Activated naive CD8-positive, alpha-beta T cell treated with anti-CD3 and anti-CD28 coated beads for 36 hours (primary cell): Measurements from ENCODE around the gene REELD1. TPM values are rescaled to one million over a fixed set of nuclear protein-coding genes. Genes with fewer than 3 reads are reported as not detected.
A peak's percentile ranks its signal among the peaks of the same experiment; 100 is the strongest.

Source experiments
- DNase-seq: peaks from one replicate; pipeline ENCODE4 v3.0.0; 2021
- H3K27ac Mint-ChIP-seq: one replicate; pipeline ENCODE4 v1.8.0; 2022; ENCODE audit warnings: mild to moderate bottlenecking, moderate library complexity, mixed read lengths
- H3K27me3 Mint-ChIP-seq: one replicate; pipeline ENCODE4 v1.8.0; 2022; ENCODE audit warnings: mild to moderate bottlenecking, mixed read lengths
- H3K36me3 Mint-ChIP-seq: one replicate; pipeline ENCODE4 v1.8.0; 2021; ENCODE audit warnings: mild to moderate bottlenecking, mixed read lengths
- H3K4me1 Mint-ChIP-seq: one replicate; pipeline ENCODE4 v1.8.0; 2021; ENCODE audit warnings: mixed read lengths
- H3K4me3 Mint-ChIP-seq: one replicate; pipeline ENCODE4 v1.8.0; 2022; ENCODE audit warnings: mild to moderate bottlenecking, moderate library complexity, mixed read lengths
- H3K9me3 Mint-ChIP-seq: one replicate; pipeline ENCODE4 v1.8.0; 2022; ENCODE audit warnings: mixed read lengths
- total RNA-seq, 2 experiments: library from RNA; stranded (reverse); gene quantifications; one replicate each; pipeline ENCODE4 v1.2.3, GENCODE V29; 2021

The REELD1 gene
- total RNA-seq, 2 experiments from 2014 or later, result 0.20 TPM; not detected in 1

DNA sequence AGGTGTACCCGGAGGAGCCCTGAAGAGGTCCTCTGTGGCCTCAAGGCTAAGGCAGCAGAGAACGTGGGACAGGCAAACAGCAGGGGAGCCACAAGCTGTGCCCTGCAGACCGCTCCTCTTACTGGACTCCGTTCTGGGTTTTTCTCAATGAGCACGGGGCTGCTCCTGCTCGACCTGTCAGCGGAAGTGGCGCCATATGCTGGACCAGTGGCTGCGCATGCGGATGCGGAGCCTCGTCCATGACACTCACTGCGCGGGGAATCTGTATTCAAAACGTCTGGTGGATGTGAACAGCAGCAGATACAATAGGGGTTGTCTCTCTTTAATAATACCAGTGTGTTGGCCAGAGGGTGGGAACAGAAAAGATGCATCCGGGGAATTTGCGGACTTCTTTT is 29.5 kb downstream of the REELD1 start:
- DNase-seq, result no peak
- Mint-ChIP-seq H3K4me3 (peak overlapping the region; percentile 60), H3K4me1 (peaks cover 32% of the 10 kb centered on the region), H3K36me3 (no peaks in the 10 kb centered on the region), H3K9me3 (no peaks in the 10 kb centered on the region), H3K27me3 (peaks cover 3% of the 10 kb centered on the region), H3K27ac (peak overlapping the region; percentile 94)

GRCh38 chr4:146244496-146244895 is 30.2 kb downstream of the REELD1 start:
- DNase-seq, result no peak
- Mint-ChIP-seq H3K9me3 (no peaks in the 10 kb centered on the region), H3K27ac (no peak overlapping the region), H3K4me1 (peaks cover 32% of the 10 kb centered on the region), H3K36me3 (no peaks in the 10 kb centered on the region), H3K4me3 (no peak overlapping the region), H3K27me3 (peaks cover 3% of the 10 kb centered on the region)

DNA sequence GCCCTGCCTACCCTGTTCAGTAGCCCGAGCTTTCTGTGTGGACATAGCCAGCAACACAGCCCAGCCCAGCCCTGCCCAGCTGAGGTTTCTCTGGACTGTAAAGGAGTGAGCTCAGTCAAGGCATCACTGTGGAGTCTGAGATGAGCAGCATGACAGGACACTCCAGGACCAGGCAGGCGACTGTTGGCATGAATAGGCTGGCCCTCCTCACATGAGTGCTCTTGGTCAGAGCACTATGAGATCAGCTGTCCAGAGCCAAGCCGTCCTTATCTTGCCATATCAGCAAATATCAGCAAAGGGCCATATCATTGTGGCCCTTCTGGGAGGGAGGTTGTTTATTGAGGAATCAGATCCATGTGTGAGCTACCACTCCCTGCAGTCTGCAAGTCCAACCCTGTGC is 30.9 kb downstream of the REELD1 start:
- Mint-ChIP-seq H3K36me3 (peaks cover 2% of the 10 kb centered on the region), H3K9me3 (no peaks in the 10 kb centered on the region), H3K4me1 (peaks cover 32% of the 10 kb centered on the region), H3K27me3 (peaks cover 3% of the 10 kb centered on the region), H3K27ac (no peak overlapping the region), H3K4me3 (no peak overlapping the region)
- no peak for DNase-seq

GRCh38 chr4:146245850-146246249 is 31.5 kb downstream of the REELD1 start:
- Mint-ChIP-seq H3K9me3 (no peaks in the 10 kb centered on the region), H3K4me1 (peaks cover 32% of the 10 kb centered on the region), H3K4me3 (no peak overlapping the region), H3K36me3 (peaks cover 2% of the 10 kb centered on the region), H3K27ac (no peak overlapping the region), H3K27me3 (peaks cover 3% of the 10 kb centered on the region)
- no peak for DNase-seq

DNA sequence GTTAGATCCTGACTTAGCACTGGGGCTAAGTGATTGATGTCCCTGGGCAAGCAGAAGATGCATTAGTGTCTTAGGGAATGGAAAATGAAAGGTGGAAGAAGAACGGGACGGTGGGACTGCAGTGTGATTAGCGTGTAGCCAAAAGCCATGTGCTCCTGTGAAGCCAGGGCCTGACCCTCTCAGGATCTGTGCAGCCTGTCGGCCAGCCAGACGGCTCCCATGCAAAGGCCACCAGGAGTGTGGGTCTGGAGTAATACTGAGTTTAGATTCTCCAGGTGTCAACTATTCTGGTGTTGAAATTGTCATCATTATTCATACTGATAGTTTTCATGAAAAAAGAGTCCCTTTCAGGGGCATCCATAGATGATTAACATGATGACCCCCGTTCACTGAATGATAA is 32.0 kb downstream of the REELD1 start:
- Mint-ChIP-seq H3K4me1 (peaks cover 32% of the 10 kb centered on the region), H3K27ac (no peak overlapping the region), H3K36me3 (peaks cover 2% of the 10 kb centered on the region), H3K9me3 (no peaks in the 10 kb centered on the region), H3K27me3 (peaks cover 3% of the 10 kb centered on the region), H3K4me3 (no peak overlapping the region)
- no peak for DNase-seq

DNA sequence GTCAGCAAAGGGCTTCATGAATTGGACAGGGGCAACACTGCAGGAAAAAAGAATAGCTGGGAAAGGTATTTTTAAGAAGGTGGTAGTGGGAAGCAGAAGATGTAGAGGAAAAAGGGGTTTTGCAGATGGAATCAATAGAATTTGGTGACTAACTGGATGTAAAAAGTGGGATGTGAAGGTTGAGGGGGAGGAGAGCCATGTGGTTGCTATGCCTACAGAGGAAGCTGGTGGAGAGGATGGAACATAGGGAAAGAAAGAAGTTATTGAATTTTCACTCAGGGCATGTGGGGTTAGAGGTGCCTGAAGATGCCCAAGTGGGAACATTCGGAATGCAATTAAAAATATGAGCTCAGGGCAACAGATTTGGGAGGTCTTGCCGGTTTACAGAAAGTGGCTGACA is 33.0 kb downstream of the REELD1 start:
- Mint-ChIP-seq H3K27ac (no peak overlapping the region), H3K4me3 (no peak overlapping the region)

DNA sequence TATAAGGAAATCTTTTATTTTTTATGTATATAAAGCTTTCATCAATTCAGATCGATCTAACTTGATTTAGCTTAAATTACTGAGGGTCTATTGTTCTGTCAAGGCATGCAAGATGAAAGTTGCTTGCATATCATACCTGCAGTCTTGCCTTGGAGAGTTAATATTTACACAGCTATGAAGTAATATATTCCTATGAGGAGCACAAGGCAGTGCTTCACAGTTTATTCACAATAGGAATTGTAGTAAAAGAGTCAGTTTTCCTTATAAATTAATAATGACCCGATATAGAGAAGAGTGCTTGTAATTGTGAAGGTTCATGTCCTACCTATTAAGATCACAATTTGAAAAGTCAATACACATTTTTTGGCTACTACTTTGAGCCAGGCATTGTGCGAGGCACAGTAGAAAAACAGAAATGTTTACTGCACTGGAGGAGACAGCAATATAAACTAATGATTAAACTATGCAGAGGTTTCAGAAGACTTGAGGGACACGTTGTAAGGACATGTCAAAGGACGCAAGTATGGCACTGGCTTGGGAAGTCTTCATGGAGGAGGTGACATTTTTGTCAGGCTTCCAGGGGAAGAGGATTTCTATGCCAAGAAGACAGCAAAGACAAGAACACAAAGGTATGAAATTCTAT is 38.8 kb downstream of the REELD1 start:
- no peaks in the 10 kb centered on the region for H3K9me3 Mint-ChIP-seq
- H3K27me3 Mint-ChIP-seq, result no peaks in the 10 kb centered on the region
- H3K27ac Mint-ChIP-seq, result no peak overlapping the region
- no peaks in the 10 kb centered on the region for H3K4me1 Mint-ChIP-seq
- no peak for DNase-seq
- H3K4me3 Mint-ChIP-seq, result no peak overlapping the region
- H3K36me3 Mint-ChIP-seq, result peaks cover 2% of the 10 kb centered on the region

More for the DNA sequence above, 33.0 kb downstream of the REELD1 start:
- peaks cover 27% of the 10 kb centered on the region for H3K4me1 Mint-ChIP-seq
- no peak for DNase-seq
- no peaks in the 10 kb centered on the region for H3K9me3 Mint-ChIP-seq
- H3K36me3 Mint-ChIP-seq, result peaks cover 2% of the 10 kb centered on the region
- no peaks in the 10 kb centered on the region for H3K27me3 Mint-ChIP-seq

- Mint-ChIP-seq H3K4me3 (no peak overlapping the region), H3K27me3 (no peaks in the 10 kb centered on the region), H3K27ac (no peak overlapping the region), H3K36me3 (no peaks in the 10 kb centered on the region), H3K4me1 (no peaks in the 10 kb centered on the region), H3K9me3 (no peaks in the 10 kb centered on the region)
- DNase-seq, result no peak
These were observed 41.1 kb downstream of the REELD1 start for GRCh38 chr4:146255463-146255862.

DNA sequence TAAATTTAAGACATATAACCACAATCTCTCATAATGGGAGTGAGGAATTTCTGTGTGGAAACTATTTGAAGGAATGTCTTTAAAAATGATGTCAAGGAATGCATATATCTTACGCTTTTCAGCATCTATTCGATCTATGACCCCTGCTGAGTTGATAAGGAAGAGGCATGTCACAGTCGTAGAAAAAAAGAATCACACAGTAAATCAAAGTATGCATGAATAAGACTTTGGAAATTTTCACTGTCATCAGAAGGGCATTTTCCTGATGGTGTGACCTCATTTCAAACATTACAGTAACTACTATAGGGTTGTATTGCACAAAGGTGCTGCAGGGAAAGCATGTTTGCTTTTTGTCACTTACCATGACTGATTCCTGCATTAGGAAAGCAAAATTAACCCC is 41.5 kb downstream of the REELD1 start:
- Mint-ChIP-seq H3K27me3 (no peaks in the 10 kb centered on the region), H3K36me3 (no peaks in the 10 kb centered on the region), H3K27ac (no peak overlapping the region), H3K9me3 (no peaks in the 10 kb centered on the region), H3K4me1 (no peaks in the 10 kb centered on the region), H3K4me3 (no peak overlapping the region)
- DNase-seq, result no peak

GRCh38 chr4:146256328-146256727 is 42.0 kb downstream of the REELD1 start:
- no peak for DNase-seq
- Mint-ChIP-seq H3K27me3 (no peaks in the 10 kb centered on the region), H3K9me3 (no peaks in the 10 kb centered on the region), H3K36me3 (no peaks in the 10 kb centered on the region), H3K4me3 (no peak overlapping the region), H3K4me1 (no peaks in the 10 kb centered on the region), H3K27ac (no peak overlapping the region)

DNA sequence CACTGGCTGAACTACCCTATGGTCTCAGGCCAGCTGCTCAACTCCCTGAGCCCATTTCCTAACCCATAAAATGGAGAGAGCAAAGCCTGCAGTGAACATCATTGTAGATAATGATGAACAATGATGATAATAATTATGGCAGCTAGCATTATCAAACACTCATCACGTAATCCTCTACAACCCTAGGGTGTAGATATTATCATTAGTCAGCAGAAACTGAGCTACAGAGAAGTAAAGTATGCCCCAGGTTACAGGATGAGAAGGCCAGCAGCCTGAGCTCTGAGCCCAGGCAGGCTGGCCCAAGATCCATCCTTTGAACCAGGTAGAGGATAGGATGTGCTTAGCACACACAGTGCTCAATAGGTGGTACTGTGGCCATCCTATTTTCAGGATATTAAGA is 43.2 kb downstream of the REELD1 start:
- DNase-seq, result no peak
- H3K9me3 Mint-ChIP-seq, result no peaks in the 10 kb centered on the region
- no peaks in the 10 kb centered on the region for H3K36me3 Mint-ChIP-seq
- no peak overlapping the region for H3K4me3 Mint-ChIP-seq
- no peaks in the 10 kb centered on the region for H3K4me1 Mint-ChIP-seq
- H3K27me3 Mint-ChIP-seq, result no peaks in the 10 kb centered on the region
- H3K27ac Mint-ChIP-seq, result no peak overlapping the region

GRCh38 chr4:146260521-146260920 is 46.2 kb downstream of the REELD1 start:
- H3K4me1 Mint-ChIP-seq, result no peaks in the 10 kb centered on the region
- H3K9me3 Mint-ChIP-seq, result no peaks in the 10 kb centered on the region
- no peak for DNase-seq
- H3K27ac Mint-ChIP-seq, result no peak overlapping the region
- no peaks in the 10 kb centered on the region for H3K27me3 Mint-ChIP-seq
- H3K36me3 Mint-ChIP-seq, result no peaks in the 10 kb centered on the region
- no peak overlapping the region for H3K4me3 Mint-ChIP-seq

GRCh38 chr4:146261041-146261440 is 46.7 kb downstream of the REELD1 start:
- Mint-ChIP-seq H3K27me3 (no peaks in the 10 kb centered on the region), H3K27ac (no peak overlapping the region), H3K9me3 (no peaks in the 10 kb centered on the region), H3K4me1 (no peaks in the 10 kb centered on the region), H3K4me3 (no peak overlapping the region), H3K36me3 (no peaks in the 10 kb centered on the region)
- DNase-seq, result no peak

DNA sequence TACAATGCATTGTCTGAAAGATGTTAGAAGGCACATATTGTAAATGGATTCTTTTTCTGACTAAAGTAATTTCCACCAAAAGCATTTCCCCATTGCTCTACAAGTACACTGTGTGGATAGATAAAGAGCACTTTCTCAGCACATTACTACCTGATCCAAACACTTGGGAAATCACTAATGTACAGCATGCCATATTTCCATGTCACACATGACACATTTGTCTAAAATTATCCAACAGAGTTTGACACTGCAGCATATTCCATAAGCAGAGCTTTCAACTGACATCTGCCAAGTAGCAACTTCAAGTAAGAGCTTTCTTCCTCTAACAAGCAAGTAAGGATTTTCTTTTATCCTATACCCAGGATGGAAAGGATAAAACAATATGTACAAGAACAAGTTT is 49.5 kb downstream of the REELD1 start:
- no peaks in the 10 kb centered on the region for H3K9me3 Mint-ChIP-seq

DNA sequence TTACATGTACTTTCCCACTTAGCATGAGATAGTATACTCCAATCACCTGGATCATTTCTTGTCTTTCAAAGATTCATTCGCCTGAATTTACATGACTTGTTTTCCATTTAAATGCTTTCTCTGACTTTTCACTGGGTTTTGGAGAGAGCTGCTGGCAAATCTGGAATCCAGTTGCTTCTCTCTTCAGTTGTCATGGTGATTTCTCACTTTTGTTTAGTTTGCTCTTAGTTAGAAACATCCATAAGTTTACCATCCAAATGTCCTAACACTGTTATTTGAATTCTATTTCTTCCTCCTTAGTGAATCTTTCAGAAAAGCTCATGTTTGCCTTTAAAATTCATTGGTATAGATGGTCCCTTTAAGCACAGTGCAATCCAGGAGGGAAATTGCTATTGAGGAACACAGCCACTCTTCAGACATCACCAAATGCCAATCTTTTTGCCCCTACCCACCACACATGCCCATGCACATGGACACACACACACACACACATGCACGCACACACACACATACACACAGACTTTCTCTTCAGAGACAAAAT is 51.7 kb downstream of the REELD1 start:
- no peaks in the 10 kb centered on the region for H3K4me1 Mint-ChIP-seq

More for the DNA sequence above, 49.5 kb downstream of the REELD1 start:
- Mint-ChIP-seq H3K4me1 (no peaks in the 10 kb centered on the region), H3K4me3 (no peak overlapping the region), H3K36me3 (no peaks in the 10 kb centered on the region), H3K27me3 (no peaks in the 10 kb centered on the region), H3K27ac (no peak overlapping the region)
- no peak for DNase-seq

GRCh38 chr4:146267826-146268225 is 53.5 kb downstream of the REELD1 start:
- Mint-ChIP-seq H3K4me3 (no peak overlapping the region), H3K27ac (no peak overlapping the region), H3K9me3 (no peaks in the 10 kb centered on the region), H3K4me1 (no peaks in the 10 kb centered on the region), H3K27me3 (no peaks in the 10 kb centered on the region), H3K36me3 (peaks cover 1% of the 10 kb centered on the region)
- no peak for DNase-seq

More for the DNA sequence above, 51.7 kb downstream of the REELD1 start:
- no peak overlapping the region for H3K4me3 Mint-ChIP-seq
- H3K9me3 Mint-ChIP-seq, result no peaks in the 10 kb centered on the region
- H3K27me3 Mint-ChIP-seq, result no peaks in the 10 kb centered on the region
- no peaks in the 10 kb centered on the region for H3K36me3 Mint-ChIP-seq
- DNase-seq, result no peak
- no peak overlapping the region for H3K27ac Mint-ChIP-seq
